IMR-90 (cell line): Measurements from ENCODE around the gene AMFR.

ENCODE experiments used
- BHLHE40 ChIP-seq: fragments of 150-350 bp; IDR thresholded peaks from 2 replicates; pipeline ENCODE4 v1.6.1; 2016; ENCODE audit warnings: mild to moderate bottlenecking, low read depth, low read length
- CHD1 ChIP-seq: IDR thresholded peaks from 2 replicates; pipeline ENCODE4 v1.6.1; 2012; ENCODE audit warnings: low read depth, low read length, improper control_type of control experiment
- CTCF ChIP-seq: conservative IDR thresholded peaks from 2 replicates; pipeline ENCODE4 v1.5.1; 2012; ENCODE audit warnings: mild to moderate bottlenecking, low read depth, low read length, improper control_type of control experiment
- MAFK ChIP-seq: IDR thresholded peaks from 2 replicates; pipeline ENCODE4 v1.6.1; 2012; ENCODE audit warnings: low read depth, low read length, improper control_type of control experiment
- MAZ ChIP-seq: IDR thresholded peaks from 2 replicates; pipeline ENCODE4 v1.6.1; 2012; ENCODE audit warnings: low read depth, mild to moderate bottlenecking, low read length, improper control_type of control experiment, moderate library complexity, borderline replicate concordance
- POLR2A ChIP-seq: IDR thresholded peaks from 2 replicates; pipeline ENCODE4 v1.6.1; 2012; ENCODE audit warnings: mild to moderate bottlenecking, low read depth, low read length
- RCOR1 ChIP-seq: IDR thresholded peaks from 2 replicates; pipeline ENCODE4 v1.6.1; 2012; ENCODE audit warnings: mild to moderate bottlenecking, low read length, improper control_type of control experiment; ENCODE audit not compliant: insufficient replicate concordance

- TF ChIP-seq CTCF: no peak
- no peak for TF ChIP-seq RCOR1
- no peak for TF ChIP-seq MAFK
- TF ChIP-seq CHD1: no peak
- TF ChIP-seq MAZ: no peak
- TF ChIP-seq BHLHE40: no peak
- no peak for TF ChIP-seq POLR2A
Observed at GRCh38 chr16:56368545-56368944, 56.8 kb downstream of the AMFR start.
